GM19099 (cell line): Measurements from ENCODE around the gene CACNA1A.

Experiments
- POLR2A ChIP-seq: IDR thresholded peaks from 3 replicates; pipeline ENCODE4 v1.6.1; 2011; ENCODE audit warnings: low read depth; ENCODE audit not compliant: insufficient read length; ENCODE audit errors: extremely low read depth

The CACNA1A gene

DNA sequence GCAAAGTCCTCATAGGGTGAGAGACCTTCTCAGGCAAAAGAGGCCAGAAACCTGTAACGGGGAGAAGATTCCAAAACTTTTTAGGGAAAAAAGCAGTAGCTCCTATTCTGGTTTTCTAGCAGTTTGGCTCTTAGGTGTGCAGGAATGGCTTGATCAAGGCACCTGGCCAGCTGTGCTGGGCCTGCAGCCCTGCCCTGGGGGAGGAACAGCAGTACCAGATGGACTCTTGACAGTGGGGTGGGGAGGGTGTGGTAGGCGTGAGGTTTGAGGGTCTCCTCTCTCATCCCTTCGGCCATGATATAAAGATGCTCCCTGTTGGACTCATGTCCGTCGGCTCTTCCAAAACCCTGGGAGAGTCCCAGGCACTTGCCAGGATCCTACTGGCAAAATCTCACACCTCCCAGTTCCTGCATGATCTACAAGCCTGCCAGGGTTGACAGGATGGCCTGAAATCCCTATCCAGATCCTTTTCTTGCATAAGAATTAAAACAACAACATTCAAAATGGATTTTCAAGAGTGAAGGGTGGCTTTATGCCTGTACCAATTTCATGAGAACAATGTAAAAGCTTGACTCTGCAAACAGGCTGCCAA lies 235.7 kb downstream of the CACNA1A start:
- no peak for TF ChIP-seq POLR2A

DNA sequence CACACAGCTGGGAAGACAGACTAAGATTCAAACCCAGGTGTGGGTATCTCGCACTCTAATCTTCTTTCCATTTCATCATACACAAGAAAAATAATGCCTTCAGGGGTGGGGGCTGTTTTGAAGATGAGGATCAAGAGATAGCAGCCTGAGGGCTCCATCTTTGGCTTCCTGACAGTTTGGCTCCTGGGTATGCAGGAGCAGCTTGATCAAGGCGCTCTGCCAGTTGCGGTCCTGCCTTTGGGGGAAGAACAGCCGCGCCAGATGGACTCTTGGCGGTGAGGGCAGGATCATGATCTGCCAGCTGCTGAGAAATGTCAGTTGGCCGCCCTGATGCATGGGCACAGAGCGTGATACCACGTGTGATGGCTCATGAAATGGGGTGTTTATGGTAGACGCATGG lies 236.9 kb downstream of the CACNA1A start:
- no peak for TF ChIP-seq POLR2A

DNA sequence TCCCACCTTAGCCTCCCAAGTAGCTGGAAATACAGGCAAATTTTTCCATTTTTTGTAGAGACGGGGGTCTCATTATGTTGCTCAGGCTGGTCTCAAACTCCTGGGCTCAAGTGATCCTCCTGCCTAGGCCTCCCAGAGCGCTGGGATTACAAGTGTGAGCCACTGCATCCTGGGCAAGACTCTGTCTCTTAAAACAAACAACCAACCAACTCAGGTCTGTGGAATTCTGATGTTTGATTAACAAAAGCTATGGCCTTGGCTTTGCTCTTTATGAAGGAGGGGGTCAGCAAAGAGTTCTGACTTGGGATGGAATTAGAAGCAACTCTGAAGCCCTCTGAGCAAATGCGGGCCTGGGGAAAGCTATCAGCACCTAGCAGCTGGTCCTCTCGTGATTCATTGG lies 238.4 kb downstream of the CACNA1A start:
- TF ChIP-seq POLR2A = no peak

DNA sequence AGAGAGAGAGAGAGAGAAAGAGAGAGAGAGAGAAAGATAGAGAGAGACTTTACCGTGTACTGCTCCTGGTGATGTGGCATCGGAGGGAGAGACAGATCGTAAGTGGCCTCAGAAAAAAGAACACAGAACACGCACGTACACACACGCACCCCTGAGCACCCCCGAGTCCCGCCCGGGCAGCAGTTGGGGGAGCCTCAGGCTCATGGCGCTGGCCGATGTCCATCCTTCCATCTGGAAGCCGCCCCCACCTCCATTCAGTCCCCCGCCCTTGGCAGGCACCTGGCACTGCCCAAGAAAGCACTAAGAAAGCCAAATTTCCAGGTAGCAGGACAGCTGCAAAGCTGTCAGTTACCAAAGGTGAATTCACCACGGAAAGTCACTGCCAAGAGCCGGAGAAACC lies 239.1 kb downstream of the CACNA1A start:
- TF ChIP-seq POLR2A = no peak

DNA sequence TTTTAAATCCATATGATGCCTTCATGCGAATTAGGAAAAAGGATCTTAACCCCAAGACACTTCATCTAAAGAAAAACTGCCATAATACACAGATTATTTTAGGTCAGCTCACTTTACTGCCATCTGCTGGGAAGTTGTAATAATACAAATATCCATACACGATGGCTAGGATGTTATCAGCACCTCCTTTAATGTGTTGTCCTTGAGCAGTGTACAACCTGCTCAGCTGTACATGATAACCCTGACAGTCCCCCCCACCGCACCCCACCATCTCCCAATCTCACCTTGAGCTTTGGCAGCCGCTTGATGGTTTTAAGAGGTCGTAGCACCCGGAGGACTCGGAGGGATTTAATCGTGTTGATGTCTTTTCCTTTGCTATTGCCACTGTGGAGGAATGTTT lies 243.8 kb downstream of the CACNA1A start:
- TF ChIP-seq POLR2A = no peak

DNA sequence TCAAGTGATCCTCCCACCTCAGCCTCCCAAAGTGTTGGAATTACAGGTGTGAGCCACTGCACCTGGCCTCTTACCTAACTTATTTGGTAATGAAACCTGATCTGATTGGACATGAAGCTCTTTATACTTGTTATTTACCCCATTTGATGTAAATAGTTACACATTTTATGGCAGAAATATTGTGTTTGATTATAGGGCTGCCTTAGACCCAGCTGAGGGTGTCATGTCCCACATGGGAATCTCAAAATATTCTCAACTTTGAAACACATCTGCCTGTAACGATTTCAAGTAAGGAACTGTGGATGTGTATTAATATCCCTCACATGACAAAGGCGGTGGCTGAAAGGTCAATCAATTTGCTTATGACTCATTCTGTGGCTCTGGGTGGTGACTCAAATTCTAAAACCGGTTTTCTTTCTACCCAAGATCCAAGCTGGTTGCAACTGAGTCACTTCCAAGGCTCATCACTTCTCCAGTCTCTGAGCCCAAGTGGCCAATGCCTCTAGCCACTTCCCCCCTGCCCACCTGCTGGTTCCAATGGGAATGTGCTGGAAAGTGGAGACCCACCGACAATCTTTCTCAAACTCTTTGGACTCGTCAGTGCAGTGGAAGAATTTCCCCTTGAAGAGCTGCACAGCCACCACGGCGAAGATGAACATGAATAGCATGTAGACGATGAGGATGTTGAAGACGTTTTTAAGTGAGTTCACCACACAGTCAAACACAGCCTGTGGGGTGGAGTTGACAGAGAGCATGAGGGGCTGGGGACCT lies 245.2 kb downstream of the CACNA1A start:
- no peak for TF ChIP-seq POLR2A

DNA sequence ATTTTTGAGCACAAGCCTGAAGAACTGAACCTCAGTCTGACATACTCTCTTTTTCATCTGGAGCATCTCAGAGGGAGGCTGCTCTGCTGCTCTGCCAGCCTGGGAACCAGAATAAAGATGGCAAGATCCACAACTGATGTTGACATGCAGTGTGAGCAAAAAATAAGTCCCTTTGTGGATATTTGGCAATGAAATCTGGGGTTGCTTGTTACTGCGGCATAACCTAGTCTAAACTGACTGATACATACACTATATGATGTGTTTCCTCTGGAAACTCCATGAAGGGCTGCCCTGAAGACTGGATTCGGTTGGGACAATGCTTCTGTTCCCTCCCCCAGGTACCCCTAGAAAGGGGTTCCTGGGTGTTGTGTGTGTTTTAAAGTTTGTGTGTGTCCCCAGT lies 249.4 kb downstream of the CACNA1A start:
- no peak for TF ChIP-seq POLR2A

DNA sequence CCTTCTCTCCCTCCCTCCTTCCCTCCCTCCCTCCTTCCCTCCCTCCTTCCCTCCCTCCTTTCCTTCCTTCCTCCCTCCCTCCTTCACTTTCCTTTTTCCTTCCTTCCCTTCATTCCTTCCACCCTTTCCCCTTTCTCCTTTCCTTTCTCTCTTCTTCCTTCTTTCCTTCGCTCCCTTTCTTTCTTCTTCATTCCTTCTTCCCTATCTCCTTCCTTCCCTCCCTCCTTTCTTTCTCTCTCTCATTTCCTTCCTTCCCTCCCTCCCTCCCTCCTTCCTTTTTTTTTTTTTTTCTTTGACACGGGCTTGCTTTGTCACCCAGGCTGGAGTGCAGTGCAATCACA lies 250.6 kb downstream of the CACNA1A start:
- TF ChIP-seq POLR2A = no peak

DNA sequence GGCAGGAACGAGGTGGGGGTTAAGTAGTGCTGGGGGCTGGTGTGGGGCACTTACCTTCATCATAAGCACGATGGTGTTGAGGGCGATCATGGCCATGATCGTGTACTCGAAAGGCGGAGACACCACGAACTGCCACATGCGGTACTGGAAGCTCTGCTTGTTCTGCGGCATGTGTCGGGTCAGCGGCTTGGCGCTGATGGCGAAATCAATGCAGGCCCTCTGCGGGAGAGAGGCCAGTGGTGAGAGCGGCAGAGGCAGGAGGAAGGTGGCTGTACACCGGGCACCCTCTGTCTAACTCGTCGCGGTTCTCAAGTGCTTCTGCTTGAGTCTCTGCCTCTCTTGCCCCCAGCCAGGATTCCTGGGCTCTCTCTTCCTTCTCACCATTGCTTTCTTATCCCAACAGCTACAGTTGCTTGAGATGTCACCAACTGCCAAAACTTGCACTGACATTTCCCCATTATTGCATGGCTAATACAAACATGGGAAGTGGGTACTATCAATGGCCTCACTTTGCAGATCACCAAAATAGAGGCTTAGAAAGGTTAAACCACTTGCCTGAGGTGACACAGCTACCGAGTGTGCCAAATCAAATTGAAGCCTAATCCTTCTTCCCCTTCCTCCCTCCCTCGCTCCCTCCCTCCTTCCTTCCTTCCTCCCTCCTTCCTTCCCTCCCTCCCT lies 251.1 kb downstream of the CACNA1A start:
- TF ChIP-seq POLR2A = no peak

DNA sequence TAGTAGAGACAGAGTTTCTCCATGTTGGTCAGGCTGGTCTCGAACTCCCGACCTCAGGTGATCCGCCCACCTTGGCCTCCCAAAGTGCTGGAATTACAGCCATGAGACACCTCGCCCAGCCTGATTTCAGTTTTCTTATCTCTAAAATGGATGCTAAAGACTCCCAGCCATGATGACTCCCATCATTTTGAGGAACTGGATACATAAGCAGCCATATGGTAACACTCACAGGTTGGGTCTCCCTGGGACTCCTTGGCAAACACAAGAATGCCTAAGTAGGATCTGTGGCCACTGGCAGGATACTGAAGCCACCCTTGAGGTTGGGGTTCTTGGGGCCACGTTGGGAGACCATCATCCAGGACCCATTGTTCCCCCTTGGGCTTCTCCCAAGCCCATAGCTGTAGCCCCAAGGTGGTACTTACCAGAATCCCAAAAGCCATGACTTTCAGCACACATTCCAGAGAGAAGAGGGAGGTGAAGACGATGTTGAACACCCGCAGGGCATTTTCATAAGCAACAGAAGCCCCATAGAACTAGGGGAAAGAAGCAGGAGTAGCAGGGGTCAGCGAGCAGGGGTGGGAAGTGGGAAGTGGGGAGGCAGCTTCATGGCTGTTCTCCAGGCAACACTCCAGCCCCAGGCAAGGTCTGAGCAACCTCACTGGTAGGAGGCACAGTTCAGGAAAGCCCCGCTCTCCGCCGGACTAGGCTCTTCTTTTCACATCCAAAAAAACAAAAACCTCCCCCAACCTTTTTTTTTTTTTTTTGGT lies 253.5 kb downstream of the CACNA1A start:
- TF ChIP-seq POLR2A = no peak

DNA sequence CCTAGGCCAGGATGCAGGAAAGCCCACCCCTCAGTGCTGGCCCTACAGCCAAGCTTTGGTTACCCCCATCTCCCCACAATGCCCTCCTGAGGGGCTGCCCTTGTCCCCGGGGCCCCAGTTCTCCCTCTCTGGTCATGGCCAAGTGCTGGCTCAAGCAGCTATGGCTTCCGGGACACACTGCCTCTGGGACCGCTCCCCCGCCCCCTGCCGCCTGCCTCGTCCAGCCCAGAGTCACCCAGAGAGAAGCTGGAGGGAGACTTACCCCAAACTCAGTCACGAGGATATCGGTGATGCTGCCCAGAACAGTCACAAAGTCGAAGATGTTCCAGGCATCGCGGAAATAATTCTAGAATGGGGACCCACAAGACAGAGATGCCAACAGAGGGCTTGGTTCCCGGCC lies 261.4 kb downstream of the CACNA1A start:
- TF ChIP-seq POLR2A = no peak

DNA sequence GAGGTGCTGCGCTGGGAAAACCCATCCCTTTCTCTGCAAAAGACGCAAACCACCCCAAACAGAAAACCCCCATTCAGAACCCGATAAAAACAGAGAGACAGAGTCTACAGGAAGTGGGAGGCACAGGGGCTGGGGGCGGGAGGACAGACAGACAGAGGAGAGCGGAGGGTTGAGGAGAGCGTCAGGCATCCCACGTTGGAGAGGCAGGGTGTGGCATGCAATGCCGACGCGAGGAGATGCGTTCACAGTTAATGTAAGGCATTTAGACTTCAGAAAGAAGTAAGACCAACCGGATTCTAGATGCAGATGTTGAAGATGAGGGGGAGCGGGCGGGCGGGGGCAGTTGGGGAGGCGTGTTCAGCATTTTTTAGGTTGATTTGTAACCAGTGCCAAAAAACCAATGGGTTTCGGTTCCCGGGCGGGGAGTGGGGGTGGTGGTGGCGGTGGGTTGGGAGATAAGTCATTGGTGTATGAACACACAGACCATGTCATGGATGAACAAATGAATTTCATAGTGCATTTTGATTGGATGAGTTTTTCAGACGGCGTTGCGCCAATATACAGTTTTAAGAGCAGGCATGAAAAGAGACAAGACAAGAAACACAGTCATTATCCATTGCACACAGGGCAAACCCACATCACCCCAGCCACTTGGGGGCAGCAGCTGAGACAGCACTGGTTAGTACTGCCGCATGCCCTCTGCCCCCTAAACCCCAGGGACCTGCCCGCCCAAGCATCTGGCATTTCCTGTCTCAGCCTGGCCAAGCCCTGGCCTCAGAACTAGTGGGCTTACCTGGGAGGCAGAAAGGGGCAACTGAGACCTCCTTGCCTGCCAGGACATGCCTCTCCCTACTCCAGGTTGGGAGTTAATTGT lies 264.8 kb downstream of the CACNA1A start:
- no peak for TF ChIP-seq POLR2A

DNA sequence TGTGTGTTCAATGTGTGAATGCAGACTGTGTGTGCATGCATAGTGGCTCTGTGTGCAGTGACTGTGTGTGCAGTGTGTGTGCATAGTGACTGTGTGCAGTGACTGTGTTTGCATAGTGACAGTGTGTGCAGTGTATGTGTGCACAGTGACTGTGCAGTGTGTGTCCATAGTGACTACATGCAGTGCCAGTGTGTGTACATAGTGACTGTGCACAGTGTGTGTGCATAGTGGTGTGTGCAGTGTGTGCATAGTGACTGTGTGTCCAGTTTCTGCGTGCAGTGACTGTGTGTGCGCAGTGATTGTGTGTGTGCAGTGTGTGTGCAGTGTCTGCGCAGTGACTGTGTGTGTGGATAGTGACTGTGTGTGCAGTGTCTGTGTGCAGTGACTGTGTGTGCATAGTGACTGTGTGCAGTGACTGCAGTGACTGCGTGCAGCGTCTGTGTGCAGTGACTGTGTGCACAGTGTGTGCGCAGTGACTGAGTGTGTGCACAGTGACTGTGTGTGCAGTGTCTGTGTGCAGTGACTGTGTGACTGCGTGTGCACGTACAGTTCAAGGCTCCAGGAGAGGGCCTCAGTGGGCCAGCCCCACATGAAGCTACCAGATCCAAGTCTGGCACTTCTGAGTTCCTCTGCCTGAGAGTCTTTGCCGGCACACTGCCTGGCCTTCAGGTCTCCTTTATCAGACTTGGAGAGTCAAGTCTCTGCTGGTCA lies 265.8 kb downstream of the CACNA1A start:
- no peak for TF ChIP-seq POLR2A
